ENCODE data around the gene FGFR3.

DNA sequence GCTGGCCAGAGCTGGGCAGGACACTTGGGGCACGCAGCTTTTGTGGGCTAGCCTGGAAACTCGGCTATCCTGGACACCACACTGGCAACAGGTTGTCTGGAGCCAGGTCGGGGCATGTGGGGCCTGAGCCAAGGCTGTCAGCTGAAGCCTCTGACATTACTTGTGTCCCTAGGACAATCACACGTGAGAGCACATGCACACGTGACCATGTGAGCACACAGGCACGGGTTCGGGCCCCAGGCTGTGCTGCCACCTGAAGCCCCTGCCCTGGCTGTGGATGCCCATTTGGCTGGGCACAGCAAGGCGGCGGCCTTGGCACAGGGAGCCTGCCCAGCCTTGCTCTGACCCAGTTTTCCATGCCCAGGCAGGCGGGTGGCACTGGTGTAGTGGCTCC lies 8.7 kb upstream of the FGFR3 start:
- no peak for TF ChIP-seq POLR2AphosphoS5 (IDR thresholded peaks at IDR 0.05; ENCODE audit: low read depth, low read length)
- no peak for TF ChIP-seq PAX5 (IDR thresholded peaks at IDR 0.05; ENCODE audit: insufficient read depth, low read length, severe bottlenecking)
- TF ChIP-seq POLR2A (IDR thresholded peaks at IDR 0.05; ENCODE audit: low read depth, low read length): no peak
- TF ChIP-seq SPI1 (IDR thresholded peaks at IDR 0.05; ENCODE audit: low read depth, low read length): no peak
